DOHH2 (cell line): ENCODE data around the gene TFB1M.

Experiments
- EZH2phosphoT487 ChIP-seq: fragments of 200-600 bp; sonication (generic); IDR thresholded peaks from 2 replicates; pipeline ENCODE4 v1.6.1; 2017; ENCODE audit warnings: borderline replicate concordance, mild to moderate bottlenecking, antibody characterized with exemption, low read length, moderate library complexity, mixed read lengths
- TF ChIP-seq, protein P1 (sequence below): fragments of 200-600 bp; sonication (generic); IDR thresholded peaks from one replicate; pipeline ENCODE4 v1.5.1; 2014; ENCODE audit warnings: antibody characterized with exemption, mild to moderate bottlenecking, low read depth, low read length; ENCODE audit not compliant: poor library complexity, severe bottlenecking

DNA sequence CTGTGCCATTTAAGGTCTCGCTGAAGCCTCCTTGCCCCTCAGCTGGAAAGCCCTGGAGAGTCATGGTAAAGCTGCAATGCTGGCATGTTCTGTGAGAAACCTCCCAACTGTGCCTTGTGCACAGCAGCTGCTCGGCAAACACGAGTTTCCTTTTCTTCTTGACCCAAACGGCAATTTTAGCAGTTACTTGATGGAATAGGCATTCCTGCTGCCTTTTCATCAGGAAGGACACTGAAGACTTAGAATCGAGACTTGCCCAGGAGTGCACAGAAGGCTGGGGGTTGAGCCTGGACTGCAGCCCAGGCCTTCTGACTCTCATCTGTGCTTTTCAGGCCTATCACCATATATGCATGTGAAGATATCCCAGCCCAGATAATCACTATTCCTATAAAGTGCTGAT, 79.2 kb downstream of the TFB1M start:
- TF ChIP-seq, protein P1, sequence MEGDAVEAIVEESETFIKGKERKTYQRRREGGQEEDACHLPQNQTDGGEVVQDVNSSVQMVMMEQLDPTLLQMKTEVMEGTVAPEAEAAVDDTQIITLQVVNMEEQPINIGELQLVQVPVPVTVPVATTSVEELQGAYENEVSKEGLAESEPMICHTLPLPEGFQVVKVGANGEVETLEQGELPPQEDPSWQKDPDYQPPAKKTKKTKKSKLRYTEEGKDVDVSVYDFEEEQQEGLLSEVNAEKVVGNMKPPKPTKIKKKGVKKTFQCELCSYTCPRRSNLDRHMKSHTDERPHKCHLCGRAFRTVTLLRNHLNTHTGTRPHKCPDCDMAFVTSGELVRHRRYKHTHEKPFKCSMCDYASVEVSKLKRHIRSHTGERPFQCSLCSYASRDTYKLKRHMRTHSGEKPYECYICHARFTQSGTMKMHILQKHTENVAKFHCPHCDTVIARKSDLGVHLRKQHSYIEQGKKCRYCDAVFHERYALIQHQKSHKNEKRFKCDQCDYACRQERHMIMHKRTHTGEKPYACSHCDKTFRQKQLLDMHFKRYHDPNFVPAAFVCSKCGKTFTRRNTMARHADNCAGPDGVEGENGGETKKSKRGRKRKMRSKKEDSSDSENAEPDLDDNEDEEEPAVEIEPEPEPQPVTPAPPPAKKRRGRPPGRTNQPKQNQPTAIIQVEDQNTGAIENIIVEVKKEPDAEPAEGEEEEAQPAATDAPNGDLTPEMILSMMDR = no peak
- TF ChIP-seq EZH2phosphoT487 = no peak
